Caco-2 (cell line): Measurements from ENCODE around the gene INHBC. TPM values are rescaled to one million over a fixed set of nuclear protein-coding genes. Genes with fewer than 3 reads are reported as not detected.
A peak's percentile ranks its signal among the peaks of the same experiment; 100 is the strongest.

Experiments used
- BruUV-seq: library from RNA; stranded (reverse); fragments of 400-500 nt; replicated peaks from 2 replicates; lab custom pipeline; 2021; lab: Mats Ljungman, UMichigan
- CTCF ChIA-PET: fragments of 300-600 bp; sonication (Branson Sonifier 250); formaldehyde crosslinking; loops from one replicate; lab custom pipeline; 2022; ENCODE audit warnings: antibody characterized with exemption; lab: Charles Lee
- POLR2A ChIA-PET: fragments of 300-600 bp; sonication (Branson Sonifier 250); formaldehyde crosslinking; loops from one replicate; lab custom pipeline; 2022; ENCODE audit warnings: antibody characterized with exemption; lab: Charles Lee
- DNase-seq, 2 experiments: peaks; one replicate each; pipeline versions ENCODE4 v3.0.0 to v3.0.0-alpha.2; 2020 to 2022
- H3K27me3 ChIP-seq: replicated peaks from 2 replicates; pipeline ENCODE4 v1.6.0; 2011; ENCODE audit warnings: low read length; ENCODE audit not compliant: control insufficient read depth, insufficient read depth
- H3K36me3 ChIP-seq: 2 replicates; pipeline ENCODE4 v1.5.1; 2011; ENCODE audit warnings: low read length; ENCODE audit not compliant: control insufficient read depth, insufficient read depth
- H3K4me1 ChIP-seq: fragments of 250-450 bp; sonication (Bioruptor Pico); 2 replicates; pipeline ENCODE4 v1.5.1; 2020; ENCODE audit warnings: mild to moderate bottlenecking
- H3K4me3 ChIP-seq: 2 replicates; pipeline ENCODE4 v1.5.1; 2011; ENCODE audit warnings: low read depth, mild to moderate bottlenecking, control low read depth, low read length
- H3K9me3 ChIP-seq: fragments of 250-450 bp; sonication (Bioruptor Pico); 2 replicates; pipeline ENCODE4 v1.5.1; 2020; ENCODE audit warnings: mild to moderate bottlenecking, moderate library complexity
- H3K27ac Mint-ChIP-seq: one replicate; pipeline ENCODE4 v1.8.0; 2022; ENCODE audit warnings: mixed read lengths; ENCODE audit not compliant: unreplicated experiment
- H3K27me3 Mint-ChIP-seq: one replicate; pipeline ENCODE4 v1.8.0; 2022; ENCODE audit warnings: mixed read lengths; ENCODE audit not compliant: insufficient read depth, unreplicated experiment
- H3K36me3 Mint-ChIP-seq: one replicate; pipeline ENCODE4 v1.8.0; 2022; ENCODE audit warnings: mild to moderate bottlenecking, mixed read lengths; ENCODE audit not compliant: insufficient read depth, unreplicated experiment
- H3K4me1 Mint-ChIP-seq: one replicate; pipeline ENCODE4 v1.8.0; 2022; ENCODE audit warnings: low read depth, mixed read lengths; ENCODE audit not compliant: unreplicated experiment
- H3K4me3 Mint-ChIP-seq: one replicate; pipeline ENCODE4 v1.8.0; 2022; ENCODE audit warnings: mild to moderate bottlenecking, moderate library complexity, mixed read lengths; ENCODE audit not compliant: unreplicated experiment
- H3K9me3 Mint-ChIP-seq: one replicate; pipeline ENCODE4 v1.8.0; 2022; ENCODE audit warnings: mixed read lengths; ENCODE audit not compliant: unreplicated experiment
- intact Hi-C: fragments of 100-400 bp; cut with micrococcal nuclease; formaldehyde crosslinking; loops from one replicate; pipeline ENCODE4 v1.10.0; 2022; ENCODE audit not compliant: unreplicated experiment
- total RNA-seq: library from RNA; stranded (reverse); gene quantifications from 2 replicates; pipeline ENCODE4 v1.2.3, GENCODE V29; 2022
- TF ChIP-seq, protein P1 (sequence below), 2 experiments: fragments of 200-600 bp in 1 of 2; IDR thresholded peaks; 1 replicate in 1 of 2; 2 replicates in 1 of 2; pipeline versions ENCODE4 v1.5.1 to v1.8.0; 2011 to 2022; ENCODE audit warnings: antibody characterized with exemption in 1 of 2, control low read depth in 1 of 2, inconsistent platforms in 1 of 2, low read depth in 1 of 2, low read length in 1 of 2, mild to moderate bottlenecking in 1 of 2, moderate library complexity in 1 of 2; ENCODE audit not compliant: insufficient read depth in 1 of 2, severe bottlenecking in 1 of 2, unreplicated experiment in 1 of 2

INHBC gene
- total RNA-seq, 1 experiment from 2014 or later, result not detected

- 0 out of 2 replicates have a peak, but pooled peaks cover 7% of the 10 kb centered on the region for H3K4me1 ChIP-seq
- BruUV-seq, result no TSS peak
- H3K4me1 Mint-ChIP-seq, result peaks cover 22% of the 10 kb centered on the region
- H3K9me3 ChIP-seq, result no peaks in the 10 kb centered on the region
- intact Hi-C loops, result no loop called here
- H3K36me3 Mint-ChIP-seq, result peaks cover 42% of the 10 kb centered on the region
- no peaks in the 10 kb centered on the region for H3K9me3 Mint-ChIP-seq
- peaks cover 6% of the 10 kb centered on the region for H3K36me3 ChIP-seq
- no peak overlapping the region for H3K27ac Mint-ChIP-seq
- POLR2A ChIA-PET, result interaction anchor here (0.6 kb wide), 1 partner anchor 33 kb away, joined by 3 read pairs; no protein-coding TSS in a partner anchor
- TF ChIP-seq, protein P1, sequence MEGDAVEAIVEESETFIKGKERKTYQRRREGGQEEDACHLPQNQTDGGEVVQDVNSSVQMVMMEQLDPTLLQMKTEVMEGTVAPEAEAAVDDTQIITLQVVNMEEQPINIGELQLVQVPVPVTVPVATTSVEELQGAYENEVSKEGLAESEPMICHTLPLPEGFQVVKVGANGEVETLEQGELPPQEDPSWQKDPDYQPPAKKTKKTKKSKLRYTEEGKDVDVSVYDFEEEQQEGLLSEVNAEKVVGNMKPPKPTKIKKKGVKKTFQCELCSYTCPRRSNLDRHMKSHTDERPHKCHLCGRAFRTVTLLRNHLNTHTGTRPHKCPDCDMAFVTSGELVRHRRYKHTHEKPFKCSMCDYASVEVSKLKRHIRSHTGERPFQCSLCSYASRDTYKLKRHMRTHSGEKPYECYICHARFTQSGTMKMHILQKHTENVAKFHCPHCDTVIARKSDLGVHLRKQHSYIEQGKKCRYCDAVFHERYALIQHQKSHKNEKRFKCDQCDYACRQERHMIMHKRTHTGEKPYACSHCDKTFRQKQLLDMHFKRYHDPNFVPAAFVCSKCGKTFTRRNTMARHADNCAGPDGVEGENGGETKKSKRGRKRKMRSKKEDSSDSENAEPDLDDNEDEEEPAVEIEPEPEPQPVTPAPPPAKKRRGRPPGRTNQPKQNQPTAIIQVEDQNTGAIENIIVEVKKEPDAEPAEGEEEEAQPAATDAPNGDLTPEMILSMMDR (IDR thresholded peaks at IDR 0.05; ENCODE audit: insufficient read depth in 1 of 2, low read depth in 1 of 2, low read length in 1 of 2, severe bottlenecking in 1 of 2, unreplicated experiment in 1 of 2), result no peak
- CTCF ChIA-PET, result no interaction called here
- DNase-seq, result no peak
- peak overlapping the region; percentile 94 for H3K4me3 Mint-ChIP-seq
- no peaks in the 10 kb centered on the region for H3K27me3 ChIP-seq
- no peaks in the 10 kb centered on the region for H3K27me3 Mint-ChIP-seq
- no peak overlapping the region for H3K4me3 ChIP-seq
These were observed 52.5 kb downstream of the INHBC start for GRCh38 chr12:57487055-57487596.

GRCh38 chr12:57487597-57488401 is 53.2 kb downstream of the INHBC start, which contains the start of gene MARS1:
Gene MARS1 (plus strand): TSS chr12:57488068. CDS start chr12:57488091, 23 bp downstream.
- POLR2A ChIA-PET, result interaction anchor here (0.9 to 1.1 kb wide), 2 partner anchors 29 to 33 kb away, joined by 5 to 7 read pairs; partner anchors contain the start of gene DDIT3
- TF ChIP-seq, protein P1 (IDR thresholded peaks at IDR 0.05; ENCODE audit: insufficient read depth in 1 of 2, low read depth in 1 of 2, low read length in 1 of 2, severe bottlenecking in 1 of 2, unreplicated experiment in 1 of 2), result no peak
- H3K4me1 Mint-ChIP-seq, result peaks cover 22% of the 10 kb centered on the region
- H3K4me3 Mint-ChIP-seq, result peak within 1 kb of the TSS; percentile 94
- intact Hi-C loops, result no loop called here
- Histone ChIP-seq H3K36me3 (peaks cover 6% of the 10 kb centered on the region), H3K9me3 (no peaks in the 10 kb centered on the region), H3K4me3 (peak within 1 kb of the TSS; percentile 87), H3K27me3 (no peaks in the 10 kb centered on the region), H3K4me1 (0 out of 2 replicates have a peak, but pooled peaks cover 7% of the 10 kb centered on the region)
- peak within 1 kb of the TSS; percentile 97 for H3K27ac Mint-ChIP-seq
- H3K27me3 Mint-ChIP-seq, result no peaks in the 10 kb centered on the region
- TSS peak; percentile 79 for BruUV-seq
- CTCF ChIA-PET, result no interaction called here
- no peaks in the 10 kb centered on the region for H3K9me3 Mint-ChIP-seq
- peaks cover 48% of the 10 kb centered on the region for H3K36me3 Mint-ChIP-seq
- peak; percentile 94 for DNase-seq

DNA sequence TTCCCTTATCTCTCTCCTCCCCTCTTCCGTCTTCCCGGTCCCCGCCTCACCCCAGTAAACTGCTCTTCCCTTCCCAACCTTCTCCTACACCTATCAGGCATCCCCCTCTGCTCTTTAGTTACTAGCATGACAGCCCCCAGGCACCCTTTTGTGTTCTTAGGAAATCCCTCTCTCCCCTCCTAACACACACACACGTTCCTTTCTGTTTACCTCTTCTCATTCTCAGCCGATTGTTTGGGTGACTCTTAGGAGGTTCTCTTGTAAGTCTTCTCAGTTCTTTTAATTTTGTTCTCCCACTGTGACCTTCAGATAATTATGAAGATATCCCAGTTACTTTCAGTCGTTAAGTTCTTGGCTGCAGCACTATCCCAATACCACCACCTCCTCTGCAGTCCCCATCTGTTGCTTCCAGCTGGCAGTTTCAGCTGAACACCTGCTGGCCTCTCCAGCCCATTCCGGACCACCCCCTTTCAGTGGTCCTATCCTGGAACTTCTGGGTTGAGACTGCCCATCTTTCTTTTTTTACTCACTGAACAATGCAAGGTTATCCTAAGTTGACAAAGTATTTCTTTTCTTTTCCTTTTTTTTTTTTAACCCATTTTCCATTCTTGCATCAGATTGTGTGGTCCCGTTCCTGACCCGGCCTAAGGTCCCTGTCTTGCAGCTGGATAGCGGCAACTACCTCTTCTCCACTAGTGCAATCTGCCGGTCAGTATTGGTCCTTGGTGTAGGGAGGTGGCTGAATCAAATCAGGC is 54.0 kb downstream of the INHBC start:
- POLR2A ChIA-PET, result interaction anchor here (0.6 to 1.1 kb wide), 3 partner anchors 28 to 461 kb away, joined by 3 to 7 read pairs (median 5); partner anchors contain the start of gene DDIT3
- H3K4me3 ChIP-seq, result peak overlapping the region; percentile 87
- Mint-ChIP-seq H3K27me3 (no peaks in the 10 kb centered on the region), H3K36me3 (peaks cover 52% of the 10 kb centered on the region), H3K9me3 (no peaks in the 10 kb centered on the region), H3K27ac (peak overlapping the region; percentile 97), H3K4me3 (peak overlapping the region; percentile 94), H3K4me1 (peaks cover 16% of the 10 kb centered on the region)
- H3K4me1 ChIP-seq, result 0 out of 2 replicates have a peak, but pooled peaks cover 7% of the 10 kb centered on the region
- H3K27me3 ChIP-seq, result no peaks in the 10 kb centered on the region
- DNase-seq, result no peak
- intact Hi-C loops, result no loop called here
- no peaks in the 10 kb centered on the region for H3K9me3 ChIP-seq
- TF ChIP-seq, protein P1 (IDR thresholded peaks at IDR 0.05; ENCODE audit: insufficient read depth in 1 of 2, low read depth in 1 of 2, low read length in 1 of 2, severe bottlenecking in 1 of 2, unreplicated experiment in 1 of 2), result no peak
- CTCF ChIA-PET, result no interaction called here
- H3K36me3 ChIP-seq, result peaks cover 6% of the 10 kb centered on the region
- BruUV-seq, result no TSS peak
